ENCODE results near the gene HOXD8. TPM values are rescaled to one million over a fixed set of nuclear protein-coding genes. Genes with fewer than 3 reads are reported as not detected.
A peak's percentile ranks its signal among the peaks of the same experiment; 100 is the strongest.

The HOXD8 gene
- total and polyA plus RNA-seq, 8 donors = 0.32 to 2.9 (median 1.8) TPM

GRCh38 chr2:176178757-176179295, 49.3 kb downstream of the HOXD8 start:
- H3K4me1 ChIP-seq = peaks cover 0 to 9% of the 10 kb centered on the region in 2 donors
- peak overlapping the region in 1 of 2 donors; percentile 17 for H3K4me3 ChIP-seq
- H3K27me3 ChIP-seq = peaks cover 51 to 100% of the 10 kb centered on the region in 2 donors
- DNase-seq (no peak), ATAC-seq (peak; percentile 87)
- no peak overlapping the region for H3K27ac ChIP-seq
- H3K9me3 ChIP-seq = no peaks in the 10 kb centered on the region
- H3K36me3 ChIP-seq = no peaks in the 10 kb centered on the region
- intact Hi-C loops (cut with DNase I) = no loop called here
- TF ChIP-seq CTCF (IDR thresholded peaks at IDR 0.05) = no peak

GRCh38 chr2:176181551-176181950, 52.0 kb downstream of the HOXD8 start:
- Histone ChIP-seq H3K4me3 (no peak overlapping the region), H3K27ac (no peak overlapping the region), H3K9me3 (no peaks in the 10 kb centered on the region), H3K36me3 (no peaks in the 10 kb centered on the region), H3K4me1 (peaks cover 0 to 9% of the 10 kb centered on the region in 2 donors), H3K27me3 (peaks cover 25 to 100% of the 10 kb centered on the region in 2 donors)
- no peak for ATAC-seq
- DNase-seq = no peak
- no peak for TF ChIP-seq CTCF (IDR thresholded peaks at IDR 0.05)
- intact Hi-C loops (cut with DNase I) = no loop called here

Small RNA genes within 50 kb of the gene (microRNA-seq; reads per million reads assigned to microRNA genes)
- gene MIR10B = 317 to 1,814 reads per million in 2 donors

Other genes starting within 250 kb of the HOXD8 start
- 10 to 100 TPM; 38.0 to 38.7 TPM for gene LNPK, start 127.4 kb upstream of the HOXD8 start, total RNA-seq
- 10 to 100 TPM; 39.7 to 47.9 (median 42.9) TPM for gene LNPK, start 127.4 kb upstream of the HOXD8 start, polyA plus RNA-seq (ENCODE audit: insufficient read length in 6 of 6)
- gene EVX2, start 45.7 kb upstream of the HOXD8 start, total RNA-seq = not detected
- not detected for gene EVX2, start 45.7 kb upstream of the HOXD8 start, polyA plus RNA-seq (ENCODE audit: insufficient read length in 6 of 6)
- gene HOXD13, start 37.0 kb upstream of the HOXD8 start, total RNA-seq = not detected
- gene HOXD13, start 37.0 kb upstream of the HOXD8 start, polyA plus RNA-seq (ENCODE audit: insufficient read length in 6 of 6) = not detected
- gene HOXD12, start 29.9 kb upstream of the HOXD8 start, total RNA-seq = not detected
- not detected for gene HOXD12, start 29.9 kb upstream of the HOXD8 start, polyA plus RNA-seq (ENCODE audit: insufficient read length in 6 of 6)
- not detected for gene HOXD11, start 22.4 kb upstream of the HOXD8 start, total RNA-seq
- gene HOXD11, start 22.4 kb upstream of the HOXD8 start, polyA plus RNA-seq (ENCODE audit: insufficient read length in 6 of 6) = under 1 TPM in 3 of 6 donors, not detected in 3; 0.21 to 0.51 (median 0.25) TPM
- under 1 TPM in 1 of 2 donors, not detected in 1; 0.31 TPM for gene HOXD10, start 12.9 kb upstream of the HOXD8 start, total RNA-seq
- 1 to 10 TPM in 1 of 6 donors, under 1 TPM in 4, not detected in 1; 0.36 to 1.5 (median 0.48) TPM for gene HOXD10, start 12.9 kb upstream of the HOXD8 start, polyA plus RNA-seq (ENCODE audit: insufficient read length in 6 of 6)
- gene HOXD9, start 7.0 kb upstream of the HOXD8 start, total RNA-seq = 1 to 10 TPM in 1 of 2 donors, under 1 TPM in 1; 0.29 to 1.1 TPM
- gene HOXD9, start 7.0 kb upstream of the HOXD8 start, polyA plus RNA-seq (ENCODE audit: insufficient read length in 6 of 6) = 1 to 10 TPM in 3 of 6 donors, under 1 TPM in 3; 0.48 to 1.7 (median 1.1) TPM
- gene HOXD4, start 21.8 kb downstream of the HOXD8 start, total RNA-seq = under 1 TPM; 0.17 to 0.68 TPM
- under 1 TPM; 0.34 to 0.99 (median 0.68) TPM for gene HOXD4, start 21.8 kb downstream of the HOXD8 start, polyA plus RNA-seq (ENCODE audit: insufficient read length in 6 of 6)
- 1 to 10 TPM in 1 of 2 donors, not detected in 1; 1.0 TPM for gene HOXD3, start 27.6 kb downstream of the HOXD8 start, total RNA-seq
- under 1 TPM; 0.15 to 0.68 (median 0.40) TPM for gene HOXD3, start 27.6 kb downstream of the HOXD8 start, polyA plus RNA-seq (ENCODE audit: insufficient read length in 6 of 6)
- gene HOXD1, start 59.0 kb downstream of the HOXD8 start, total RNA-seq = 1 to 10 TPM; 1.9 to 5.9 TPM
- gene HOXD1, start 59.0 kb downstream of the HOXD8 start, polyA plus RNA-seq (ENCODE audit: insufficient read length in 6 of 6) = 1 to 10 TPM in 5 of 6 donors, under 1 TPM in 1; 0.35 to 2.5 (median 1.8) TPM
- 10 to 100 TPM; 18.1 to 23.6 TPM for gene MTX2, start 139.7 kb downstream of the HOXD8 start, total RNA-seq
- gene MTX2, start 139.7 kb downstream of the HOXD8 start, polyA plus RNA-seq (ENCODE audit: insufficient read length in 6 of 6) = 10 to 100 TPM; 51.5 to 61.9 (median 53.9) TPM

All from left lung (tissue), 10 donors.